Measurements from ENCODE around the gene SH3RF3.

Gene SH3RF3

GRCh38 chr2:109368798-109369197 lies 239.8 kb downstream of the SH3RF3 start:
- DNase-seq: no peak

- DNase-seq: no peak
Measured at GRCh38 chr2:109369671-109370191, 240.7 kb downstream of the SH3RF3 start.

DNA sequence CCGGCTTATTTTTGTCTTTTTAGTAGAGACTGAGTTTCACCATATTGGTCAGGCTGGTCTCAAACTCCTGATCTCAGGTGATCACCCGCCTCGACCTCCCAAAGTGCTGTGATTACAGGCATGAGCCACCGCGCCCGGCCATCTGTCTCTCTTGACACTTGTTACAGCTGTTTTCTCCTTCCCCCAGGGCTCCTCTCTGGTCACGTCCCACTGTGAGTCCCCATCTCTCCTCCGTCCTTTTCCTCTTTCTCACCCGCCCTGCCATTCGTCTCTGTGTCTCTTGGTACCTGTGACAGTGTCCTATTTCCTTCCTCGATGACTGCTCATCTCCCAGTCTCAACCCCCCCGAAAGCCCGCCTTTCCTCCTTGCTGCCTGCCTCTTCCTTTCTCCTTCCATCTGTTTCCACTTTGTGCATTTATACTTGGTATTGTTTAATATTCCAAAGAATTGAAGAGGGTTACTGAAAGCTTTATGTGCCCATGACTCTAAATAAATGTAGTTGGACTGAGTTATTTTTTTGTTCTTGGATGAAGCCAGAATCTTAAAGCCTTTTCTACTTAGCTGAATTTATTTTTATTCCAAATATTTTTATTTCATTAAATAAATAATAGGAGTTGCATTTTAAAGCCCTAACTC lies 241.5 kb downstream of the SH3RF3 start:
- DNase-seq: no peak

DNA sequence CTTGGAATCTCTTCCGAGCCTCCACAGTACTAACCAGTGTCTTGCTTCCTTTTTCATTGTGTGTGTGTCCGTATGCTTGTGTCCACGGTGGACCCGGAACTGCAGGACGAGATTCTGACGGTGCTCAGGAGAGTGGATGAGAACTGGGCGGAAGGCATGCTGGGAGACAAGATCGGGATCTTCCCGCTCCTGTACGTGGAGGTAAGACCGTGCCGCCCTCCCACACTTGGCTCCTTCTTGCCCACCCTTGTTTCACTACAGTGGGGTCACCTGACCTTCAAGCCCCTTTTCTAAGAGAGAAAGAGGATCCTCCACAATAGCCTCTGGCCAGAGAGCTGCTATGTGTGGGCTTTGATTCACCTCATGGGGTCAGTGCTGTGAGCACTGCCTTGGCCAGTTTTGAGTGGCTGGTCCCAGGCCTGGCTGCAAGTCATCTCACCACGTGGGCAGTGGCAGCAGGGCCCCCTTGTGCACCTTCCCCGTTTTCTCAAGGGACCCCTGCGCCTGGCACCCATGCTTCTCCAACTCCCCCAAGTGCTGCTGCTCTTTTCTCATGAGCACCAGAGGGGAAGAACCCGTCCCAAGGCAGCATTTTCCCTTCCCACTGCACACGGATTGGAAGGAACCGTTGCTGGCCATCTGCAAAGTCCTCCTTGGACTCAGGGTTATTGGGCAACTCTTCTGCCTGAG lies 242.6 kb downstream of the SH3RF3 start:
- DNase-seq: no peak

DNA sequence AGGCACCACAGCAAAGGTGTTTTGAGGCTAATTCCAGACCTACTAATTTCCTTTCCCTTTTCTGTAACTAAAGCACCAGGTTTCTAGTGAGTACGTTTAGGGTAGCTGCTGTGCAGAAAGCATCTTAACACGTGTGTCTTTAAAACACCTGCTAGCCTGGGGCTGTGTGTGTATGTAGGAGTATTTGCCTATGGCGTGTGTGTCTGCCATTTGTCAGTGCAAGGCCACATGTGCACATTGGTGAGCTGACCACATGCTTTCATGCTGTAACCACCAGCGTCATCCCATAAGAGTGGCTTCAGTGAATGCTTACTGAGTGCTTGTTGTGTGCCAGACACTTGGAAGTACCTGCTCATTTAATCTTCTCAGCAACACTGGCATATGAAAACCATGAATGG lies 243.2 kb downstream of the SH3RF3 start:
- no peak for DNase-seq

GRCh38 chr2:109372614-109373013 lies 243.6 kb downstream of the SH3RF3 start:
- DNase-seq: no peak

DNA sequence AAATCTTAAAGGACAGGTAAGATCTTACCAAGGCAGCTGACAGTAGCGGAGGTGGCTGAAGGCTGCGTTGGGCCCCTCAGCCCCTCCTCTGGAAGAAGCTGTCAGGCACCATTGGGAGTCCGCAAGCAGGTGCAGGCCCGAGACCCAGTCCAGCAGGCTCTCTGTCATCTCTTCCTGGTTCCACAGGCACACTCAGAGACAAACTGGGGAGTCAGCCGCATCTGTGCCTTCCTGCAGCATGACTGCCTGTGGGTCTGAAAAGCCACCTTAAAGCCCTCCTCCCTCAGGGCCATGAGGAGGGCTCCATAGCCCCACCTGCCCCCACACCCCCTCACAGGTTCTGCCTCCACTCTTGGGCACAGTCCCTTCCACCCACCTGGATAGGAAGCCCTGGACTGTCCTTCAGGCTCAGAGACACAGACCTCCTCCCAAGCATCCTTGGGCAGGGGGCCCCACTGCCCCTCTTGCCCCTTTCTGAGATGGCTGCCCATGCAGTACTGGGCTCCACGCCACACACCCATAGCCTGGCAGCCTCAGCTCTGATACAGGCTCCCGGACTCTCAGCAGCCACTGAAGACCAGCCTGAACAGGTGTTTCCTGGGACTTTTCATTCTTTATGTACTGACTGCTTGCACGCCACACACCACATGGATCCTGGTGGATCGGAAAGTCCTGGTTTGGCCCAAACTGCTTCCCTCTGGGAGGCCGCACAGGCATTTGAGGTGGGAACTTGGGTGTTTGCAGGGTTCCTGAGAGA lies 245.0 kb downstream of the SH3RF3 start:
- no peak for DNase-seq

- no peak for DNase-seq
Measured at GRCh38 chr2:109374548-109375130, 245.6 kb downstream of the SH3RF3 start.

DNA sequence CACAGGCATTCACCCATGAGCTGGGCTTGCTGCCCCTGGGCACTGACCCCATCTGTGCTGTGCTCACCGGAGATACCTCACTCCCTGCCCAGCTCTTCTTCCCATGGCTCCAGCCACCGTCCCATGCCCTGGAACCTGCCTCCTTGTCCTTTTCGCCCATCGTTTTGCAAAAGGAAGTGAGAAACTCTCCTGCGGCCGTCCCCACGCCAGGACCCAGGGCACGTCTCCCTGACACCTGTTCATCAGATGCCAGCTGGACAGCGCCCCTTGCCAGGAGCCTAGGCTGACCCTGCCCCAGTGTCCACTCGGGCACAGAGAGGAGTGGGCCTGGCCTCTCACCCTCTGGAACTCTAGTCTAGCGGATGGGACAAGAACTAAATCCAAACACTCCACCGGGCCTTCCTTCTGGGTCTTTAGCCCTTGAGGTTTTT lies 246.1 kb downstream of the SH3RF3 start:
- DNase-seq: no peak

DNA sequence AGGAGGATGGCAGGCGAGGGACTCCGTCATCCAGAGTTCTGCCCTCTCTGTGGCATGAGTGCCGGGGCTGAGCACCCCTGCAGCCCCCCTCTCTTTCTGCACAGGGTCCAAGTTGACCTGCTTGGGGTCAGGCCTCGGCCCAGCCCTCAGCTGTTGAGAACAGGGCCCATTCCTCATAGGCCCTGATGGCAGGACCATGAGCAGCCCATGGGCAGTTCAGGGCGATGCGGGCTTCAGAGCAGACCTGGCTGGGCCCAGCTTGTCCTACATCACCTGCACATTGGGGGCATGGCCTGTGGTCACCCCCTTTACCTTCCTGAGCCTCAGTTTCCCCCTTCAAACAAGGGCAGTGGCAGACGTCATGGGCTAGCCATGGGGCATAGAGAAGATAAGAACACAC lies 246.7 kb downstream of the SH3RF3 start:
- DNase-seq: no peak

DNA sequence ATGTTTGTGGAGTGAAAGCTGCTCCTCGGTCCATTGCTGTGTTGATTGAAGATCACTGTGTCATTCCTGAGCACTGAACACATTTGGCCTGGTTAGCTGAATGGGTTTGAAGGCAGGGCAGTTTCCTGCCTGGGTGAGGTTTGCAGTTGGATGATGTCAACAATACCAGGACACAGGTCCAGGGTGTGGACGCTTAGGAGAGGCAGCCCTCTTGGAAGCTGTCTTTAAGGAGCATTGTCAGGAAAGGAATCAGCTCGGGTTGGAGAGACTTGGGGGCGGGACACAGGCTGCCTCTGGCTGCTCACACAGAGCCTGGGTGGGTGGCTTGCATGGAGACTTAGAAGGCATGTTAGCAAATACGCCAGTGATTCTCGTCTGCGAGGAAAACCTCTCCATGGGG lies 247.1 kb downstream of the SH3RF3 start:
- no peak for DNase-seq

- DNase-seq: no peak
Measured at GRCh38 chr2:109376796-109377495, 247.9 kb downstream of the SH3RF3 start.

DNA sequence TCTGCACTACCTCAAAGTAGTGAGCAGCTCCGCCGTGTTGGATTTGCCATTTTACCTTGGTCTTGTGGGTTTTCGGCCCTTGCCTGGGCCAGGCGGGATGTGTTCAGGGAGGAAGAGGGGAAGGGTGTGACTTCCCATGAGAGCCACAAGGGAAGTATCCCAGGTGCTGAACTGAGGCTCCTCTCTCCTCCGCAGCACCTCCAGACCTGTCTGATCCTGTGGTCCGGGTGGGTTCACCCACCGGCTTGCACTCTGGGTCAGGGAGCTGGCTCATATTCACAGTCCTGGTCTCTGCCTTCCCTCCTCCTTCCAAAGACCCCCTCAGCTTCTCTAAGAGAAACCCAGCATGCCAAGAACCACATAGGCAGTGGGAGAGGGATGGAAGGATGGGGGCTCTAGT lies 249.0 kb downstream of the SH3RF3 start:
- DNase-seq: no peak

GRCh38 chr2:109378682-109379081 lies 249.7 kb downstream of the SH3RF3 start:
- DNase-seq: no peak

DNA sequence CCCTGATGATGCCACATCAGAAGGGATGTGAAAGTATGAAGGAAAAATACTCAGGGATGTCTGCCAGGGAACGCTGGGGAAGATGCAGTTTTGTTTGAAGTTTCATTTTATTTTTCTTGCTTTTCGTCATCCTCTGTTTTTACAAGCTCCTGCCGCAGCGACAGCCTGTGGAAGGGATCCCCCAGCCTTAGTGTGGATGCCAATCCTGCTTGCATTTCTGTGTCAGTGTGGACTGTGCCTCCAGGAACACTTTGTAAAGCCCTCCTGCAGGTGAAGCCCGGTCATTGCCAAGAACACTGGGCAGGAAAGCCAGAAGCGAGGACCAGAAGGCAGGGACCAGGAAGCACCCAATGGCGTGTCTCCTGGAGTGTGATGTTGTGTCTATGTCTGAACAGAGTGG lies 250.5 kb downstream of the SH3RF3 start:
- no peak for DNase-seq

DNA sequence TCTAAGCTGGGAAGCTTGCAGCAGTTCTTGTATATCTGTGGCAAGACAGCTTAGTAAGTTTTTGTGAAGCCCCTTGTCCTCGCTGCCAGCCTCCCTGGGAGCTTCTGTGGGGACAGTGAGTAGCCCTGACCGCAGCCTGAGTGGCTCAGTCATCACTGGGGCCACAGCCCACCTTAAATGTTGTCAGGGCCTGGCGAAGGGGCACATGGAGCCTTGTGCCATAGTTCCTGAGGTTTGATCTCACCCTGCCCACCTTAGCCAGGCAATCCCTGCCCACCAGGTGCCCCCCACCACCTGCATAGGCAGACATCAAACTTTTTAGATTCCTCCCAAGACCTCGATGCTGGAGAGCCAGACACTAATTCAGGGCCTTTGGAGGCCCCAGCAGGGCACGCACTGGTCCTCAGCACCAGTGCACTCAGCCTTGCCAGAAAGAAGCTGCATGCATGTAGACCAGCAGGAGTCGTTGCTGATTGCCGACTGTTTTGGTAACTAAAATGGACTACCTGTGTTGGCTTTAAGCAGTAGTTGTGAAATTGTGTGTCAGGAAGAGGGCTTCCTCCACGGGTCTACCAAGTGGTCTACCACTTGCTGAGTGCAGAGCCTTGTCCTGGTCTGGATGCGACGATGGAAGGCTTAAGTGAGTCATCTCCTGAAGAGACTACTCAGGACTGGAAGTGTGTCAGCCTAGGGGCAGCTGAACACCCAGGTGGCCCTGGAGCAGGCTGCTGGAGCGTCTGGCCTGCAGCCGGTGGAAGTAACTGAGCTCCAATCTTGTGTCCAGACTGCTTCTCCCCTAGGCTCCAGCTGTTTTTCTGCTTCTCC lies 251.7 kb downstream of the SH3RF3 start:
- no peak for DNase-seq

DNA sequence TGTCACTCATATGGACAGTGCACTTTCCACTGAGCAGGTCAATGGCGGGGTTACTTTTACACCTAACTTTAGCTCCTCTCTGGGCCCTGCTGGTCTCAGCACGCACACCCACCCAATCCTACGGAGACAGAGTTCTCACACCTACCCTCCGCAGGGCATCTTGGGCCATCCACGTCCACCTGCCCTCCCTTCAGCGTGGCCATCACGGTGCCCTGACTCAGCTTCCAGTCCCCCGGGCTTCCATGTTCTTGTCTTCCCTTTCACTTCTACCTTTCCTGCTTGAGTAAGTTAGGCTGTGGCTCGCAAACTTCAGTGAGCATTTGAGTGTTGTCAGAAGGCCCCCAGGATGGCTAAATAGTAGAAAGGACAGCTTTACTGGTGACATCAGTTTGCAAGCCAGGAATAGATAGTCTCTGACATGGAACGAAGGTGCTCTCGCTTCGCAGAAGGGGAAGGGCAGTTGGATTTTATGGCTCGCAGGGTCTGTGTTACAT lies 252.4 kb downstream of the SH3RF3 start:
- DNase-seq: no peak

GRCh38 chr2:109382226-109382895 lies 253.4 kb downstream of the SH3RF3 start:
- no peak for DNase-seq

GRCh38 chr2:109382951-109383350 lies 253.9 kb downstream of the SH3RF3 start:
- DNase-seq: no peak

DNA sequence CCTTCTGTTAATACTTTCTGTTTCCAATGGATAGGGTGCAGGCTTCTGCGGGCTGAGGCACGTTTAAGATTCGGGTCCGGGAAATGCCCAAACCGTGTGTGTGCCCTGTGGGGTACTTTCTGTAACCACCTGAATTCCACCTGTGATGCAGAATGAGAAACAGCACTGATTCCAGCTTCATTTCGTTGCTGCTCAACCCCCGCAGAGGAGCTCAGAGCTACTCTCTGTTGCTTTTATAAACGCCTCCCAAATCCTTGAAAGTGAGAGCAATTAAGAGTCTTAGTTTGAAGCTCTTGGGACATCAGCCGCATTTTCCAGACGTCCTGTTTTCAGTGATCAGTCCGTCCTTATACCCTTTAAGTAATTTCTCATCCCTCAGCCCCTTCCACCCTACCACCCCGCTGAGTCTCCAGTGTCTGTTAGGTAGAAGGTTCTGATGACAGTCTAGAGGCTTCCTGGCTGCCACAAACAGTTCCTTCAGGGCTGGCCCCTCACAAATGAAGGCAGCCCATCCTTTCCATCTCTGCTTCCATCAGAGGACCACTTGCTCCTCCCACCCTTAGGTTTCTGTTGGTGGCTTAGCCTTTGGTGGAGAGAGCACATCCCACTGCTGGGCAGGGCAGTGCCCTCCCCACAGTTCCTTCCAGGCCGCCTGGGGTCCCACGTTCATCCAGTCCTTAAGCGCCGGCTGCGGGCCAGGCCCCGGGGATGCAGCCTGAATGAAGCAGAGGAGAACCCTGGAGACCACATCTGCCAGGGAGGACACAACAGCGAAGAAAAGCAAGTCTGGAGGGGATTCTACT lies 254.7 kb downstream of the SH3RF3 start:
- no peak for DNase-seq

Data from CD4-positive, alpha-beta T cell treated with Interleukin-21 for 1 hour (primary cell).